HG02938 (cell line): ENCODE measurements around the gene C16orf96.
"Not testable (repeated sequence)": the region's sequence is repeated elsewhere in the genome, so short reads cannot be mapped to it uniquely, and the experiment has no call there.

Experiments used
- ATAC-seq: cut with Tn5 transposase; IDR thresholded peaks from one replicate; pipeline ENCODE4 v1.9.1; 2021; ENCODE audit warnings: mild to moderate bottlenecking, moderate library complexity; ENCODE audit not compliant: unreplicated experiment

C16orf96 gene

DNA sequence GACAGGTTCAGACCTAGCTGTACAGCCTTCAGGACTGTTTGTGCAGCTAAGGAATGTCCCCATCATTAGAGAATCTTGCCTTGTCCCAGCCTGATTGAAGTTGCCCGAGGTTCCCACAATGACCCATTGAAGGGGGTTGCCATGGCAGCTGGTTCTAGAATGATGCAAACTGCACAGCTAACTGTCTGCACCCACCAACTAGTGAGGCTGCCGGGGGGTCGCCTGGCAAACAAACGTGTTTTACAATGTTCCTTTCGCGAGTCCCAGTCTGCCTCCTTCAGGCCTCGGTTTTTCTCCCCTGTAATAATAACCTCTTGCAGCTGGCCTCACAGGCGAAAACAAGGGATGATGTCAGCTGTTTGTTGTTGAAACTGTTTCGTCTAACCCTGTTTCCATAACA is 5.5 kb downstream of the C16orf96 start:
- no peak for ATAC-seq

DNA sequence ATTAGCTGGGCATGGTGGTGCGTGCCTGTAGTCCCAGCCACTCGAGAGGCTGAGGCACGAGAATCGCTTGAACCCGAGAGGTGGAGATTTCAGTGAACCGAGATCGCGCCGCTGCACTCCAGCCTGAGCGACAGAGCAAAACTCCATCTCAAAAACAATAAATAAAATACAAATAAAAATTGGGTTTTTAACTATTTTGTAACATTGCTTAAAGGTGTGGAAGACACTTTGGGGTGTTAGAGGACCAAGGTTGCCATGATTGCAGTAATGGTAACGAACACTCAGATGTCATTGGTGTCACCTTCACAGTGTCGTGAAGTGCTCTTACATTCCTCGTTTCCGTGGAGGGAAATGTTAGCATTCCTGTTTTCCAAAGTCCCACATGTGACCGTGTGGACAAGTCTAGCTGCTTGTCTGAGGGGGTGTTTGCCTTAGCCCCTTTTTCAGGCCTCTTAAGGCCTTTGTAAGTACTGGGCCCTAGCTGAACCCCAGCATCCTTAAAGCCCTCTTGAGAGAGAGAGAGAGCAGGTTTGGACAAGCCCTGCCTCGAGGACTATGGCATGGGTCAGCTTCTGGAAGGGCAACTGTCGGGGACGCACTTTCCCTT is 8.6 kb downstream of the C16orf96 start:
- ATAC-seq: no peak

- no peak for ATAC-seq
Measured at GRCh38 chr16:4566144-4566543, 10.0 kb downstream of the C16orf96 start.

- ATAC-seq: no peak
Measured at GRCh38 chr16:4570086-4570485, 13.9 kb downstream of the C16orf96 start.

GRCh38 chr16:4570688-4571321 is 14.7 kb downstream of the C16orf96 start:
- no peak for ATAC-seq

DNA sequence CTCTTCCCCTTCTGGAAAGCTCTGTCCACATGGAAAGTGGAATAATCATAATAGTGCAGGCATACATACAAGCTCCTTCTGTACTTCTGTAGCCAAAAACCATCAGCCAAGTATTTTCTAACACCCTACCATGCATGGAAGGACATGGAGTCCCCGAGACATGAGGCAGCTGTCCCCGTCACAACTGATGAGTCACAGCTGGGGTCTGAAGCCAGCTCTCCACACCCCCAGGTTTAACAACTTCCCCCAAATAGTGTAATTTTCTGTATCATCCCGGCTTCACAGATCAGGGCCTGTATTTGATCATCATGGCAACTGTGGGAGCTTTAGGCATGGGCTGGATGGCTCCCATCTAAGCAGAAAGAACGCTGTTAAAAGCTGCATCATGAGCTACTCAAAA is 16.6 kb downstream of the C16orf96 start:
- no peak for ATAC-seq

DNA sequence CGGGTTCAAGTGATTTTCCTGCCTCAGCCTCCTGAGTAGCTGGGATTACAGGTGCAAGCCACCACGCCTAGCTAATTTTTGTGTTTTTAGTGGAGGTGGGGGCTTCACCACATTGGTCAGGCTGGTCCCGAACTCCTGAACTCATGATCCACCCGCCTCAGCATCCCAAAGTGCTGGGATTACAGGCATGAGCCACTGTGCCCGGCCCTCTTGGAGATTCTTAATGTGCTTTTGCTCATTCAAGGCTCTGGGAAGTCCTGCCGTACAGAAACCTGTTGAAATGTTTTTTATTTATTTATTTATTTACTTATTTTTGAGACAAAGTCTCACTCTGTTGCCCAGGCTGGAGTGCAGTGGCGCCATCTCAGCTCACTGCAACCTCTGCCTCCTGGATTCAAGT is 17.8 kb downstream of the C16orf96 start:
- not testable (repeated sequence) for ATAC-seq

DNA sequence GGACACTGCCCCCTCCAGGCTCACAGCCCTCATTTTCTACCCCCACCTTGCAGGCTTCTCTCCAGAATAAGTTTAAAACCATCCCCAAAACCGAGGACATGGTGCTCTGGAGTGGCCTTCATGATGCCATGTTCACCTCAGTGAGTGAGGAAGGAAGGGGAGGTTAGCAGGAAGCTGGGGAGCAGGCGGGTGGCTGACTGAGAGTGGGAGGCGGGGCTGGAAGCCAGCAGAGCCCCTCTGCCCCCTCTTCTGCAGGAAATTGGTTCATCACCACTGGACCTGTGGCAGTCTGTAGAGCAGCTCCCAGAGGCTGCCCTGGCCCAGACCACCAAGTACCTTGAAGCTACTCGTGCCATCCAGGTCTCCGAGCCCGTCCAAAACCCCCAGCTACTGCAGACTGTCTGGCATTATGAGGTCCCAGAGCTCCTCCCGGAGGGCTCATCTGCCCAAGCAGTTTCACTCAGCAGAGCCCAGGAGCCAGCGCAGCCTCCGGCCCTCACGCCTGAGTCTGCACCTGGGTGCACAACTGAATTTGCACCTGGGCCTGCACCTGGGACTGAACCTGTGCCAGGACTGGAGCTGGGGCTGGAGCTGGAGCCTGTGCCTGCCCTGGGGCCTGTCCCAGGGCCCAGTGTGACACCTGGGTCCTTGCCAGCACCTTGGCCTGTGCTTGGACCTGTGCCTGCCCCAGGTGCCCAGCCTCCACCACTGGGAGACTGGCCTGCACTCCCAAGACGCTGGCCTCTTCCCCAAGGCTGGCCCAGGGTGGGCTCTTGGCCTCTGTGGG is 19.0 kb downstream of the C16orf96 start:
- ATAC-seq: no peak

DNA sequence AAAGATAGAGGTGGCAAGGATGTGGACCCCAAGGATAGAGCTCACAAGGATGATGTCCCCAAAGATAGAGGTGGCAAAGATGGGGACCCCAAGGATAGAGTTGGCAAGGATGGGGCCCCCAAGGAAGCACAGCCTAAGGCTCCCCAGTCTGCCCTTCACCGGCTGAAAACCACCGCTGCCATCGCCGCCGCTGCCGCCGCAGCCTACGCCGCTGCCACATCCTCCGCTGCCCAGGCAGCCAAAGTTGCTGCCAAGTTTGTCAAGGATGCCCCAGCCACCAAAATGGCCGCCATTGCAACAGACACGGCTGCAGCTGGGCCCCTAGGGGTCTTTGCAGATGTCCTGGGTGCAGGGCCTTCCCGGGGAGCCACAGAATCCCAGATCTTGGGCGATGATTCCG is 19.9 kb downstream of the C16orf96 start:
- no peak for ATAC-seq

DNA sequence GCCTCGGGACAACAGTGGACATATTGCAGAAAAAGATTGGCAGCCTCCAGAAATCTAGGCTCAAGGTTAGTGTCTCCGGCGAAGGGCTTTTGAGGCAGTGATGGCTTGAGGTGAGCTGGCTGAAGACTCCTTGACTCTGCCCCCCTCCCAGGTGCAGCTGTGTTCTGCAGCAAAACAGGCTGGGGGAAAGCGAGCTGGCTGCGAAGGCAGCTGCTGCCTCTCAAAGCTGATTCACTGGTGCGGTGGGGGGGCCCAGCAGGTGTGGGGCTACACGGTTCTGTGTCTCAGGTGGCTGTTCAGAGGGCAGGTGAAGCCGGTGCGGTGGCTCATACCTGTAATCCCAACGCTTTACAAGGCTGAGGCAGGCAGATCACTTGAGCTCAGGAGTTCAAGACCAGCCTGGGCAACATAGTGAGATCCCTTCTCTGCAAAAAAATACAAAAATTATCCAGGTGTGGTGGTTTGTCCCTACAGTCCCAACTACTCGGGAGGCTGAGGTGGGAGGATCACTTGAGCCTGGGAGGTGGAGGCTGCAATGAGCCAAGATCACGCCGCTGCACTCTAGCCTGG is 22.9 kb downstream of the C16orf96 start:
- ATAC-seq: no peak

DNA sequence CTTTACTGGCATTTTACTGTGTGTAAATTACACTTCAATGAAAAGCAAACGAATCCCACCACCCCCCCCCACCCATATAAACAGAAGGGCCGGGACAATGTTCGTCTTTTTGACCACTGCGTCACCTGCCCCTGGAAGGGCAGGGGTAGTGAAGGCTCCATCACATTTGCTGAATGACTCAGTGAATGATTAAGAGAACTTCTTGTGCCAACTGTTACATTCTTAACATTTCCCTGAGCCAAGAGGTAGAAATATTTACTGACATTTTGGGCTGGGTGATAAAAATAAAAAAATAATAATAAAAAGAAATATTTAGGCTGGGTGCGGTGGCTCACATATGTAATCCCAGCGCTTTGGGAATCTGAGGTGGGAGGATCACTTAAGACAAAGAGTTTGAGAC is 24.1 kb downstream of the C16orf96 start:
- no peak for ATAC-seq

DNA sequence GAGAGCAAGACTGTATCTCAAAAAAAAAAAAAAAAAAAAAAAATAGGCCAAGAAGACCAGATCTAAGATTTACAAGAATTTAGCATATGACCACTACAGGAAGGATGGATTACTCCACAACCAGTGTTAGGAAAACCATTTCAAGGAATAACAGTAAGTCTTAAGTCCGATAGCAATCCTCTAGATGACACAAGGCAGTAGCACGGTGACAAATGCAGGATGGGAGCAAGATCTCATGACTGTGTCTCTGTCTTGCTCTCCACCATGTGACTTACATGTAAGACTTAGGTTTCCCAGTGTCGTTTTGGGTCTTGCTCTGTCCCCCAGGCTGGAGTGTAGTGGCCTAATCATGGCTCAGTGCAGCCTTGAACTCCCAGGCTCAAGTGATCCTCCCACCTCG is 27.8 kb downstream of the C16orf96 start:
- ATAC-seq: no peak

GRCh38 chr16:4586291-4586690 is 30.2 kb downstream of the C16orf96 start:
- ATAC-seq: no peak

GRCh38 chr16:4588386-4588785 is 32.2 kb downstream of the C16orf96 start:
- ATAC-seq: no peak

GRCh38 chr16:4588961-4589360 is 32.8 kb downstream of the C16orf96 start:
- no peak for ATAC-seq

GRCh38 chr16:4591191-4591590 is 35.1 kb downstream of the C16orf96 start:
- ATAC-seq: no peak

DNA sequence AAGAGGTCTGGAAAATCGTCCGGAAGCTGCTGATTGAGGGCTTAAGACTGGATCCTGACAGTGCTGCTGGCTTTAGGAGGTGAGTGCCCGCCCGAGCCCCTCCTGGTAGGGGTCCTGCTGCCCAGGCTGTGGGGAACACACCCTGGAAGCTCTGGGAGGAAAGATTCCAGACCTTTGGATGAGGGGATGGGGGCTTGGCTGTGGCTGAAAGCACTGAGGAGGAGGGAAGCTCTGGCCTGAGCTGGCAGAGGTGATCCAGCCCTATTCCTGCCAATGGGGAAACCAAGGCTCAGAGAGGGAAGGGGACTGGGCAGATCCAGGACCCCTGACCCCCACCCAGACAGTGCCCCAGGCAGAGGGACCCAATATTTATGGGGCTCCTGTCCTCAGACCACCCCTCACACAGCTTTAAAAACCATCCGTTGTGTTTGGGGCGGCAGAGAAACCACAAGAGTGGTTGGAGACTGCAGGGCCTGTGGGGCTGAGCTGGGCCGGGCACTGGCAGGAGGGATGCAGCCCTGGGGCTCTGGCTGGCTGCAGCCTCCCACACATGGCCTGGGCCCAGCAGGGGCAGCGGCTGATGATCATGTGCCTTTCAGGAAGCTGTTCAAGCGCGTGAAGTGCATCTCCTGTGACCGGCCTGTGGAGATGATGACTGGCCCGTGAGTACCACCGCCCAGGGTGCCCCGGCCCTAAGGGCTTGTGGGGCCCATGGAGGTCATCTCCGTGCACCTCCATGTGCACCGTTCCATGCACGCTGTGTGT is 35.7 kb downstream of the C16orf96 start:
- ATAC-seq: no peak

DNA sequence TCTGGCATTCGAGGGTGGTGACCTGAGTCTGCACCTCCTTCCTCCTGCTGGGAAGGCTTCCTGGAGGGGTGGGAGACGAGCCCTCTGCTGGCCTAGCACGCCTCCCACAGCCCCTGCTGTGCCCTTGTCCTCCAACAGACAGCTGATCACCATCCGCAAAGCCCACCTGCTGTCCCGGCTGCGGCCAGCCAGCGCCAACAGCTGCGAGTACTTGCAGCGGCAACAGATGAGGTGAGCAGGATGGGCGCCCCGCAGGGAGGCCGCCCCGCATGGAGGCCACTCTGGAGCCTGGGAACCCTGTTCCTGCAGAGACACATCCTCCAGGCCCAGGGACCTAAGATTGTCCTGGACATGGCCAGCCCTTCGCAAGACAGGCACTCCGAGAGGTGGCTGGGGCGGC is 36.9 kb downstream of the C16orf96 start:
- ATAC-seq: no peak

GRCh38 chr16:4594433-4595410 is 38.6 kb downstream of the C16orf96 start:
- no peak for ATAC-seq

GRCh38 chr16:4597174-4597573 is 41.0 kb downstream of the C16orf96 start:
- no peak for ATAC-seq
